ENCODE results near the gene RASA3. TPM values are rescaled to one million over a fixed set of nuclear protein-coding genes. Genes with fewer than 3 reads are reported as not detected.
"Not testable (repeated sequence)": the region's sequence is repeated elsewhere in the genome, so short reads cannot be mapped to it uniquely, and the experiment has no call there.

The RASA3 gene
- total RNA-seq, 1 donor from 2014 or later: 25.3 TPM

DNA sequence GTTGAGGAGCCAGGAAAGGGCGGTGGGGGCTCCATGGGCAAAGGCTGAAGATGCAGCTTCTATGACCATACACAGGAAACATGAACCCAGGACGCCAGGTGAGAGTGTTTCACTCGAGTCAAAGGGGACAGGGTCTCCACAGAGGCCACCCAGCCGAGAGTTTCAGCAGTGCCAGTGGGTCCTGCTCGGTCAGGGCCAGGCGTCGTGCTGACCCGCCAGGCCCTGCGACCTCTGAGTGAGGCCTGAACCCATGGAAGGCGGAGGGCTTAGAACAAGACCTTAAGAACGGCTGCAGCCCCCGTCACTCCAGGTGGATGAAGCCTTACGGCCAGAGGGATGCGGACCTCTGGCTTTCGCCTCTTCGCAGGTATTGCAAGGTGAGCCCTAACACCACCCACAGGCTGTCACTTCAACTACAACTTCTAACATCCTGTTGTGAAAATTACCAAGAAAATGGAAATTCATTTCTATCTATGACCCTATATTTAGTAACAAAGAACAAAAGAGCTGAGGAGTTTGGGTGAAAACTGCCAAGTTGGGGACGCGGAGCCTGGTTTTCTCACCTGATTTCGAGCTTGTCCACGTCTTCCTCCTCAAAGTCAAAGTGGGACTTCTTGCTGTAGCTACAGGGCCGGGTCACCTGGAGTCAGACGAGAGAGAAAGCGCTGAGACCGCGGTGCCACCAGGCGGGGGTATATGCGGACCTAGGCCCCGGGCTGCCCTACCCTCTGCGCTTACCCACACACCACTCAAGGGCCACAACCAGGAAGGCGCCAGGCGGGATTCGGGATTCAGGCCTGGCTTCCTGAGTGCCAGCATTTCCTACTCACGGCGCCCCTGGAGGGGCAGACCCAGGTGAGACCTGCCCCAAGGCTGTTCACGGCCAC lies 108.5 kb downstream of the RASA3 start:
- no peak for DNase-seq (ENCODE audit: low spot score)

DNA sequence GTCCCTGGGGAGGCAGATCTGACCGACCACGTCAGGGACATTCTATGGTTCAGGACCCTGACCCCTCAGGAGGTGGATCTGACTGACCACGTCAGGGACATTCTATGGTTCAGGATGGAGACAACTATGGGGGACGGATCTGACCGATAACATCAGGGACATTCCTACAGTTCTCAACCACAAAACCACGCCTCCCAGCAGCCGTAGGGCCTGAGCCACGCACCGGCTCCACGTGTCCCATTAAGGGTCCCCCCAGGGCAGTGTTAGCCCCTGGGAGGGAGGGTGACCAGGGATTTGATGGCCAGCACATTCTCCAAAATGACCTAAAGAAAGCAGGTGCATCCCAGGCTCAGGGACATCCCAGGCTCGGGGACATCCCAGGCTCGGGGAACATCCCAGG lies 109.5 kb downstream of the RASA3 start:
- no peak for DNase-seq (ENCODE audit: low spot score)

DNA sequence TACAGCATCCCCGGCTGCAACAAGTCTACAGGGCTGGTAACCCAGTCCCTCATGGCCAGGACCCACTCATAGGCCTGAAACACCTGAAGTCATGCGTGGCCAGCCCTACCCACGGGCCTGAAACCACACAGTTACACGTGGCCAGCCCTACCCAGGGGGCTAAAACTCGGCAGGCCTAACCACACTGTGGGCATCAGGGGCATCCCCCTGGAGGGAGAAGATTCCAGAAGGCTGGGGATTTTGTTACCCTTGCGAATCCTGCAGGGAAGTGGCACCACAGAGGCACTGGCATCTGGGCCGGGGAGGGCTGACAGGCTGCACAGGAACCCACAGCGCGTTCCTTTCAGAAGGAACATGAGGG lies 110.1 kb downstream of the RASA3 start:
- DNase-seq (ENCODE audit: low spot score): no peak

DNA sequence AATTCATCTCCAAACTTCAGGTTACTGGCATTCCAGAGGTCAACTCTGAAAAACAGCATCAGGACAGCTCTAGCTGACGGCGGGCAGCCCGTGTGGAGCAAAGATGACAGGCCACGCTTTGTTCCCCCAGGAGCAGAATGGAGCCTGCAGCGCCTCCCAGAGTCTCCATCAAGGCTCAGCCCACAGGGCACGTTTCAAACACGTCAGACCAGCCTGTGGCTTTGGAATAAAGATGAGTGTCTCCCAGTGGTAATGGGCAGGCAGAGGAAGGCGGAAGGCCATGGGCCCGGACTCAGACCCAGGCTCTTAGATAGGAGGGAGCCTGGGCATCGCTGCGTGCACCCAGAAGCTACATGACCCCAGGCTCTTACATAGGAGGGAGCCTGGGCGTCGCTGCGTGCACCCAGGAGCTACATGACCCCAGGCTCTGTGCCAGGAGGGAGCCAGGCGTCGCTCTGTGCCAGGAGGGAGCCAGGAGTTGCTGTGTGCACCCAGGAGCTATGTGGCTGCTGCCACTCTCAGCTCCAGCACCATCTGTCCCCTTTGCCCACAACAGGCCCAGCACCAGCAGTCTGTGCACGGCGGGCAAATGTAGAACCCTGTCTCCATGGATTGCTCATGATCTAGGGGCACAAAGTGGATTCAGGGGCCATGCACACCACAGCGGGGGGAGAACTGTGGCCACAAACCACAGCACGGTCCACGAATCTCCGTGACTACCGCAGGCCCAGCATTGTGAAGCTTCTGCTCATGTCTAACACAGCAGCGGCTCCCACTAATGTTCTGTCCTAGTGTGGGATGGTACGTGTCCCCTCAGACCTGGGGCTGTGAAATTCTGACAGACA lies 110.7 kb downstream of the RASA3 start:
- no peak for DNase-seq (ENCODE audit: low spot score)

DNA sequence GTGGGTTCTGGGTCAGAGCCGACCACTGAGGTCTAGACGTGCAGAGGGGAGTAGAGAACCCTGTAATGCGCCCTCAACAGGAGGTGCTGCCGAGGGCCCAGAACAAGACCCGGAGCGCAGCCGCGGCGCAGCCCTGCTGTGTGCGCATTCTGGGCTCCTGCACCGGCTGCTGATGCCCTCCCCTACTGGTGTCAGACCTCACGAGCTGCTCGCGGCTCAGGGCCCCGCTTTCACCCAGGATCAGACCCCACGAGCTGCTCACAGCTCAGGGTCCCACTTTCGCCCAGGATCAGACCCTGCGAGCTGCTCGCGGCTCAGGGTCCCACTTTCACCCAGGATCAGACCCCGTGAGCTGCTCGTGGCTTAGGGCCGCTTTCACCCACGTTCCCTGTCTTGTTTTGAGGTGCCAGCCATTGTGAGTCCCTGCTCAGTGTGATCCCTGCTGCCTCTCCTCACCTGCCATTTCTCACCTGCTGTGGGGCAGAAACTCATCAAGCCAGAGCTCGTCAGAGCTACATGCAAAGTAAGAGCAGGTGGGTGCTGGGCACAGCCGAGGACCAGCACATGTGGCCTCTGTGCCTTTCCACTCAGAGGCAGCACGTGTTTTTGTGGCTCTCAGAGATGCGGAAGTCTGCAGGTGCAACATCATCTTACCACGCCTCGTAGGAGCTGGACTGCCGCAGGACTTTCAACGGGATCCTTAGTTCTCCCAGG lies 111.5 kb downstream of the RASA3 start:
- no peak for DNase-seq (ENCODE audit: low spot score)

DNA sequence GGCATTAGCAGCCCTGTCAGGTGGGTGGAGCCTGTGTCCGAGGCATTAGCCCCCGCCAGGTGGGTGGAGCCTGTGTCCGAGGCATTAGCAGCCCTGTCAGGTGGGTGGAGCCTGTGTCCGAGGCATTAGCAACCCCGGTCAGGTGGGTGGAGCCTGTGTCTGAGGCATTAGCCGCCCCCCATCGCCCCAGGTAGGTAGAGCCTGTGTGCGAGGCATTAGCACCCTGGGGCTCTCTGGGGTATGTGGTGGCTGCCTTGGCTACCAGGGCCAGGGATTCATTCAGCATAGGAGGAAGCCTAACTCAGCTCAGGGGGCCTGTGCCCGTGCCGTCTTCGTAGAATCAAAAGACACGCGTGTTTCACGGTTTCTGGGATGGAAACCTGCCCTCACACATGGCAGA lies 112.3 kb downstream of the RASA3 start:
- DNase-seq (ENCODE audit: low spot score): not testable (repeated sequence)

DNA sequence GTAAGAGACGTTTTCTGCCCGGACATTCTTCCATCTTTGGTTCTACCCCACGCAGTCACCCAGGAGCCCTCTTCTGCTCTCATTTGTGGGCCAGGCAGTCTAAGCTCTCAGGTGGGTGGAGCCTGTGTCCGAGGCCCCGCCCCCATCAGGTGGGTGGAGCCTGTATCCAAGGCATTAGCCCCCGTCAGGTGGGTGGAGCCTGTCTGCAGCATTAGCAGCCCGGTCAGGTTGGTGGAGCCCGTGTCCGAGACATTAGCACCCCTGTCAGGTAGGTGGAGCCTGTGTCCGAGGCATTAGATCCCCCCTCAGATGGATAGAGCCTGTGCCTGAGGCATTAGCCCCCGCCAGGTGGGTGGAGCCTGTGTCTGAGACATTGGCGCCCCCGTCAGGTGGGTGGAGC lies 113.1 kb downstream of the RASA3 start:
- DNase-seq (ENCODE audit: low spot score): no peak

DNA sequence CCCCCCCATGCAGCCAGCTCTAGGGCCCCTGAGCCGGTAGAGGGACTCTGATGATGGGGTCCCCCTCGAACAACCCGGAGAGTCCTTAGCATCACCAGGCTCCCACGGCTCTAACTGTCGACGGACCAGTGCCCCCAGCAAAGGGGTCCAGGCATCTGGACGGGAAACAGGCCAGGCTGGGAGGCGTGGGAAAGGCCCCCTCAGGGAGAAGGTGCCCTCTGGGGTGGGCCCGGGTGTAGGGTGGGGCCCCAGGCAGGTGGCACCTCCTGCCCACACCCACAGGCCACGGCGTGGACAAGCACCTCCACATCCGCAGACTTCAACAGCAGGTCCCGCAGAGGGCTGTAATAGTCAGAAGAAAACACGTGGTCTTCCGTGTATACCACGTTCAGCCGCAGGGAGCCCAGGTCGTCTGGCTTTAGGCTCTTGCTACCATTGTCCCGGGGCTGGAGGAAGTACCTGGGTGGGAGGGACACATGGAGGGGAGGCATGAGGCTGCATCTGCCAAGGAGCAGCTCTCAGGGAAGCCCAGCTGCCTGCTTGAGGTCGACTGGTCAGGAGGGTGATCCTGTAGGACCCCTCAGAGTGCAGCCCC lies 113.9 kb downstream of the RASA3 start:
- DNase-seq (ENCODE audit: low spot score): no peak

DNA sequence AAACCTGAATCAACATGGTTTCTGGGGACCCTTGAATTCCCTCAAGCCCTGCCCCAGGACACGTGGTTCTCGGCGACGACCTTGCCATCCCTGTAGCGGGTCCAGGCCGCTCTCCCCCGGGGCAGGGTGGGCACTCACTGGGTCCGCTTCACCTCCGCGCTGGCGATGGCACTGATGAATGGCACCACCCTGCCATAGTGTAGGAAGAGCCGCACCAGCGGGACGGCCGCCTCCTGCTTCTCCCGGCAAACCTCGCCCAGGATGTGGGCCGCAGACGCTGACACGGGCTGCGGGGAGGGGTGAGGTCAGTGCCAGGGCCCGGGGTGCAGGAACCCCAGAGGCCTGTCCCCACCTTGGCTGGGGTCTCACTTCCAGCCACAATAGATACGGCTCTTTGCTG lies 114.5 kb downstream of the RASA3 start:
- no peak for DNase-seq (ENCODE audit: low spot score)

DNA sequence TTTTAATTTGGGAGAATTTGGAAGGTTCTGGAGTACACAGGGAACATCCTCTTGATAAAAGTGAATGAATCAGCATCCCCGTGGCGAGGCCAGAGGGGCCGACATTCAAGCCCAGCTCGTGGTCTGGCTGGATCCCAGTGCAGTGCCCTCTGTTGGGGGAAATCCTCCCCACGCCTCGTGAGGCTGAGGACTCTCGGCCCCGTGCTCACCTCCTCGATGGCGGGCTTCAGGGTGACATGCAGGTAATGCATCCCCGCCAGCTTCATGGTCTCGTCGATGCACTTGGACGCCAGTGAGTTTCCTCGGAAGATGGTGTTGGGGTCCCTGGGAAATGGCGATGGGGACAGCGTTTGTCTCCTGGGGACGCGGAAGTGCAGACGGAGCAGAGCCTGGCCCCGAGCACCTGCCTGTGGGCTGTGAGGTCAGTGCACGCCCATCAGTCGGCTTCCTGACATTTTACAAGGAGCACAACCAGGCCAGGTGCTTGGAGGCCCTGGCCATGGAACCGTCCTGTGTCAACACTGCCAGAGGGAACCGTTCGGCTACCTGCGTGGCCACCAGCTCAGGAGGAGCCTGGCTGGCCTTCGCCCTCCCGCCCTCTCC lies 115.3 kb downstream of the RASA3 start:
- DNase-seq (ENCODE audit: low spot score): no peak

DNA sequence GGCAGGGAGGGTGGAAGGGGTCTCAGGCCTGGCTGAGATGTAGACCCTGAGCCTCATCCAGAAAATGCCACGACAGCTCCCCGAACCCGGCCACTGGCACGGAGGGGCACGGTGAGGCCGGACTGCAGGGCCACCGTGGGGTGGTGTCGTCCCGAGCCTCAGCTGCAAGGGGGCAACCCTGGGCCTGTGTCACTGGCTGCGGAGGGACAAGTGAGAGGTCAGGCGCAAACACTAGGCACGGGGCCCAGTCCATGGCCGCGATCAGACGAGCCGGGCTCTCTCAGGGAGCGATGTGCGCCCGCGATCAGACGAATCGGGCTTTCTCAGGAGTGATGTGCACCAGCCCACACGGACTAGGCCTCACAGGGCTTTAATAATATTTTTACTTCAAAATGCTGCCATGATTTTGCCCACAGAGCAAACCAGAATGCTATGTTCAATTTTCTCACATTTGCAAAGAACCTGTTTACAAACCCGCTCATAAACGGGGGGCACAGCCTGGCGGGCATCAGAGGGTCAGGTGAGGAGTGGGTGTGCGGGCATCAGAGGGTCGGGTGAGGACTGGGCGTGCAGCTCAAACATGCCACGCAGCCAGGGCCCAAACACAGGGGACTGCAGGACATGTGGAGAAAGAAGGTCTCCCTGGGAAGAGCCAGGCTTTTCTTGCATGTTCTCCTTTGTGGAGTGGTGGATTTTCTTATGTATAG lies 115.9 kb downstream of the RASA3 start:
- DNase-seq (ENCODE audit: low spot score): no peak

DNA sequence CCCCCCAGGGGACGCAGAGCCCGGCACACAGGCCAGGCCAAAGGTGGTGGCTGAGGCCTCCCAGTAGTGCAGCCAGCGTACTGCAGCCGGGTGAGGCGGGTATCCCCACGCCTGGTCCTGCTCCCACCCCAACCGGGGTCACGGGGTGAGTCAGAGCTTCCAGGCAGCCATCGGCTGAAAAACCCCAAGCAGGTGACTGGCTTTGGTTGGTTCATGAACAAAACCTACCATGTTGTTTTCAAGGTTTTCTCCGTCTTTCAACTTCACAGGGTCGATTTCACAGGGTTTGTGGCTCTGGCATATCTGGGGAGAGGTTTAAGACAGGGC lies 116.5 kb downstream of the RASA3 start:
- no peak for DNase-seq (ENCODE audit: low spot score)

DNA sequence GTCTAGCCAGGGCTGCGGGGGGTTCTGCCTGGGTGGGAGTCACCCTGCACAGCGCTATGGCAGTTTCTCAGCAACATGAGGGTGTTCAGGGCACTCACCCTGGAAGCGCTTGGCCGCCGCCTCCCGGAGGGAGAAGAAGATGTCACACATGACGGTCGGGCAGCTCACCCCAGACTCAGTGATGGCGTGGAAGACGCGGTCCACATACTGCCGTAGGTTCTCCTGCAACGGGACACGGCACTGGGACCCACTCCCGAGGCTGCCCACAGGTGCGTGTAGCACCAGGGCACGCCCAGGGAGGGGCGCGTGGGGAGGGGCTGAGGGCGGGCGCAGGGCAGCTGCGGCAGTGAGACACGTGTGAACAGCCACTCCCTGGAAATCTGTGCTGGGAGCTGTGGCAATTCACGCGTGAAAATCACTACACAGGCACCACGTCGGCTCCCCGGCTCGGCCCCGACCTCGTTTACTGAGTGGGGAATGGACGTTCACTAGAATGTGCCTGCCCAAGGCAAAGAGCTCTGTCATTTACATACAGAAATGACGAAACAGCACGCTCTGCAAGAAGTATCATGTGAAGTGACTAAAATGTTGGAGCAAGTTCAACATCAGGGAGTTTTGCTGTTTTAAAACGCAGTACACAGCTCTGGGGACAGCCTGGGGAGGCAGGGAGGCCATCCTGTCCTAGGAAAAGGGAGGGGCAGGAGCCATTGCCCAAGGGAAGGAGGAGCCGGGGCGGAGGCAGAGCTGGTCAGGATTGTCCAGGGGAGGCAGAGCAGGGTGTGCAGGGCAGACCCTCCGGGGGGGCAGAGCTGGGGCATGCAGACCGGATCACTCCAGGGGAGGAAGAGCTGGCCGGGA lies 117.1 kb downstream of the RASA3 start:
- DNase-seq (ENCODE audit: low spot score): no peak

DNA sequence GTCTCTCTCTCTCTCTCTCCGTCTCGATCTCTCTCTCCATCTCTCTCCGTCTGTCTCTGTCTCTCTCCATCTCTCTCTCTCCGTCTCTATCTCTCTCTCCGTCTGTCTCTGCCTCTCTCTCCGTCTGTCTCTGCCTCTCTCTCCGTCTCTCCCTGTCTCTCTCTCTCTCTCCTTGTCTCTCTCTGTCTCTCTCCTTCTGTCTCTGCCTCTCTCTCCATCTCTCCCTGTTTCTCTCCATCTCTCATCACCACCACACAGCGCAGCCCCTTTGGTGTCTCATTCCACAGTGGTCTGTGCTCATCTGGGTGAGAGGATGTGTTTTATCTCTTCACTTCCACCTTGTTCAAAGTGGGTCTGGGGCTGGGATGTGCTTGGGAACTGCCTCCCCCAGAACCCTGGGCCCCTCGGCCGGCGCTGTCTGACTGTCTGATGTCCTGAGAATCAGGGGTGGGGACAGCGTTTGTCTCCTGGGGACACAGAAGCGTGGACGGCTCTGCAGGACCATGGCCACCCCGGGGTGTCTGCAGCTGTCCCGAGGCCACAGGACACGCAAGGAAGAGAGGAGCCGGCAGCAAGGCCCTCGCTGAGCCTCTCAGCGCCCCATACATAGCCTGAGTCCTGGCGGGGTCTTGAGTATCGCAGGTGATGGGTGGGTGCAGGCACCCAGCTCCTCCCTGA lies 118.3 kb downstream of the RASA3 start:
- no peak for DNase-seq (ENCODE audit: low spot score)

DNA sequence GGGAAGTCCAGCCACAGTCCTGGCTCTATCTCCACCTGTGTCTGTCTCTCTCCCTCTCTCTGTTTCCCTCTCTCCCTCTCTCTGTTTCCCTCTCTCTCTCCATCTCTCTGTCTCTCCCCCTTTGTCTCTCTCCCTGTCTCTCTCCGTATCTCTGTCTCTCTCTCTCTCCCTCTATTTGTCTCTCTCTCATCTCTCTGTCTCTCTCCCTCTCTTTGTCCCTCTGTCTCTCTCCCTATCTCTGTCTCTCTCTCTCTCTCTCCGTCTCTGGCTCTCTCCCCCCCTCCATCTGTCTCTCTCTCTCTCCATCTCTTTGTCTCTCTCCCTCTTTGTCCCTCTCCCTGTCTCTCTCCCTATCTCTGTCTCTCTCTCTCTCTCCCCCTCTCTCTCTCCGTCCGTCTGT lies 119.1 kb downstream of the RASA3 start:
- no peak for DNase-seq (ENCODE audit: low spot score)

DNA sequence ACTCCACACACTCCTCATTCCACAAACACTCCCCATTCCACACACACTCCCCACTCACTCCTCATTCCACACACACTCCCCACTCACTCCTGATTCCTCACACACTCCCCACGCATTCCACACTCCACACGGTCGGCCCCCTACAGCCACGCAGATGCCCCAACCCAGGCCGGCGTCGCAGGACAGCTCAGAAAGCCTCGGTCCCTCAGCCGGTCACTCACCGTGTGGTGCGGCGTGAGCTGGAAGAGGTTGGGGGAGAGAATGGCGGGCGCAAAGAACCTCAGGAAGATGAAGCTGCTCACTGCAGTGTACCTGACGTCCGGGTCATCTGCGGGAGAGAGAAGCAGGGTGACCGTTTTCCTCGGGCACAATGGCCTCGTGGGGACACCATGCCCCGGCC lies 119.5 kb downstream of the RASA3 start:
- no peak for DNase-seq (ENCODE audit: low spot score)

DNA sequence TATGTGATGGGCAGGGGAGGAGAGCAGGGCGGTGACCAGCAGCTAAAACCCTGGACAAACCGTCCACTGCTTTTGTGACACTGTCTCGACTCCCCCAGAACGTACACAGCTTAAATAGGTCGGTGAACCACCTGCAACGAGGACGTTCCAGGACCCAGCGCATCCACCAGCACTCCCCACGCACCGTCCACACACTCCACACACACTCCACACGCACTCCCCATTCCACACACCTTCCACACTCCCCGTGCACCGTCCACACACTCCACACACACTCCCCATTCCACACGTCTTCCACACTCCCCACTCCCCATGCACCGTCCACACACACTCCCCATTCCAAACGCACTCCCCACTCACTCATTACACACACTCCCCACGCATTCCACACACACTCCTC lies 120.3 kb downstream of the RASA3 start:
- no peak for DNase-seq (ENCODE audit: low spot score)

DNA sequence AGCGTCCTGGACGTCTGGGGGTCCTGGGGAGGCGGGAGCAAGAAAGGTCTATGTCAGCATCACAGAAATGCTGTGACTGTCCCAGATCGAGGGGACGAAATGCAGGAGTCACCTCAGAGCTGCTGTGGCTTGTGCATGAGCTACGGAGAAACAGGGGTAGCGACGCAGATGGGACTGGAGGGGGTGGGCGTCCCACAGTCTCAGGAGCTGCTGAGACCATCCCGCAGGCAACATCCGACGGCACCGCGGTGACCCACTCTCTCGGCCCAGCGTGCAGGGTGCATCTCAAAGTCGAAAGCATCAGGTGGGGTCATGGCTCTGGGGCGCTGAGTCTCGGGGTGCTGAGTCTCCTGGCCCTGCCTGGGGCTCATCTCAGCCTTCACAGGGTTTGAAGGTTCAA lies 121.2 kb downstream of the RASA3 start:
- DNase-seq (ENCODE audit: low spot score): no peak

DNA sequence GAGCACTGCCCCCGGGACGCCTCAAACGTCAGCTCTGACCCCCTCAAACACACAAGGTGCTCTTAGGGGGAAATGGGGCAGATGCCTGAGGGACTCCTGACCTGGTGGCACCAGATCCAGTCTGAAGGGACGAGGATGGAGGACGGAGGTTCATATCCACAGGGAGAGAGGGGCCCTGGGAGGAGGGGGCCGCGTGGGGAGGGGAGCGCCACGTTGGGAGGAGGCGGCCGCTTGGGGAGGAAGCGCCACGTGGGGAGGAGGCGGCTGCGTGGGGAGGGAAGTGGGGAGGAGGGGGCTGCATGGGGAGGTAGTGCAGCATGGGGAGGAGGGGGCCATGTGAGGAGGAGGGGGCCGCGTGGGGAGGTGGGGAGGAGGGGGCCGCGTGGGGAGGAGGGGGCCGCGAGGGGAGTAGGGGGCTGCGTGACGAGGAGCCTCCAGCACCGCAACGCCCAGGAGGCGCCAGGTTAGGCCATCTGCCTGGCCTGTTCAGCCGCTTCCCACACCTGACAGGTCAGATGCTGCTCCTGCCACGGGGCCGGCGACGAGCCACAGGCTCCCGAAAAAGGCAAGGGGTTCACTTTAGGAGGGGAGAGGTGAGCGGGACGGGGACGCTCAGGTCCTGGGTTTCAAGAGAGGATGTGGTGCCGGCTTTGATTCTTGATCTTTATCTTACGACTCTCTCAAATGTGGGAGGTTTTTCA lies 121.9 kb downstream of the RASA3 start:
- no peak for DNase-seq (ENCODE audit: low spot score)

Data from umbilical cord (tissue), 2 donors.